Lower leg skin (tissue), 3 donors: ENCODE data around the gene MFGE8.

Experiments used
- POLR2A ChIP-seq, 2 donors: fragments of 450-650 bp; IDR thresholded peaks; one replicate each; pipeline ENCODE4 v1.6.1; 2016 to 2017; ENCODE audit warnings: antibody characterized with exemption in 2 of 2, mild to moderate bottlenecking in 1 of 2, moderate library complexity in 1 of 2
- TF ChIP-seq, protein P1 (sequence below), 3 donors: fragments of 450-650 bp; IDR thresholded peaks; one replicate each; pipeline ENCODE4 v1.5.1; 2016; ENCODE audit warnings: antibody characterized with exemption in 3 of 3, mild to moderate bottlenecking in 3 of 3, moderate library complexity in 2 of 3

- TF ChIP-seq, protein P1, sequence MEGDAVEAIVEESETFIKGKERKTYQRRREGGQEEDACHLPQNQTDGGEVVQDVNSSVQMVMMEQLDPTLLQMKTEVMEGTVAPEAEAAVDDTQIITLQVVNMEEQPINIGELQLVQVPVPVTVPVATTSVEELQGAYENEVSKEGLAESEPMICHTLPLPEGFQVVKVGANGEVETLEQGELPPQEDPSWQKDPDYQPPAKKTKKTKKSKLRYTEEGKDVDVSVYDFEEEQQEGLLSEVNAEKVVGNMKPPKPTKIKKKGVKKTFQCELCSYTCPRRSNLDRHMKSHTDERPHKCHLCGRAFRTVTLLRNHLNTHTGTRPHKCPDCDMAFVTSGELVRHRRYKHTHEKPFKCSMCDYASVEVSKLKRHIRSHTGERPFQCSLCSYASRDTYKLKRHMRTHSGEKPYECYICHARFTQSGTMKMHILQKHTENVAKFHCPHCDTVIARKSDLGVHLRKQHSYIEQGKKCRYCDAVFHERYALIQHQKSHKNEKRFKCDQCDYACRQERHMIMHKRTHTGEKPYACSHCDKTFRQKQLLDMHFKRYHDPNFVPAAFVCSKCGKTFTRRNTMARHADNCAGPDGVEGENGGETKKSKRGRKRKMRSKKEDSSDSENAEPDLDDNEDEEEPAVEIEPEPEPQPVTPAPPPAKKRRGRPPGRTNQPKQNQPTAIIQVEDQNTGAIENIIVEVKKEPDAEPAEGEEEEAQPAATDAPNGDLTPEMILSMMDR (IDR thresholded peaks at IDR 0.05), result no peak
- no peak for TF ChIP-seq POLR2A (IDR thresholded peaks at IDR 0.05)
These were observed 19.2 kb upstream of the MFGE8 start for GRCh38 chr15:88932271-88932874.
